ENCODE results near the gene DUS4L.

DUS4L gene

DNA sequence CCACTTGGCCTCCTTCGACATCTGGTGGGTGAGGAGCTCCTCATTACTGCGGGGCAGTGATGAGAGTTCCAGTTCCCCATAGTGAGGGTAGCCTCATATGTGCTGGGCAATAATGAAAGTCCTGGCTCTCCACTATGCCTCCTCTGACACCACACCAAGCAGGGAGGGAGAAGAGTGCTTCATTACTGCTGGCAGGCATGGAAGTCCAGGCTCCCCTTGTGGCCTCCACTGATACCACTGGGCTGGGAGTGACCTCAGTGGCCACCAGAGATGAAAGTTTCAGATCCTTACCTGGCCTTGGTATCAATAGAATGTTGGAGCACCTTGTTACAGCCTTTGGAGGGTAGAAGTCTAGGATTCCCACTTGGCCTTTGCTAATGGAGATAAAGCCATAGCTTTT is 6.5 kb downstream of the DUS4L start:
- Mint-ChIP-seq H3K27ac (no peak overlapping the region), H3K27me3 (ENCODE audit: low read depth) (no peaks in the 10 kb centered on the region), H3K4me3 (no peak overlapping the region), H3K36me3 (ENCODE audit: low read depth) (peaks cover 27% of the 10 kb centered on the region), H3K4me1 (peaks cover 6% of the 10 kb centered on the region), H3K9me3 (no peaks in the 10 kb centered on the region)
- TF ChIP-seq, protein P1, sequence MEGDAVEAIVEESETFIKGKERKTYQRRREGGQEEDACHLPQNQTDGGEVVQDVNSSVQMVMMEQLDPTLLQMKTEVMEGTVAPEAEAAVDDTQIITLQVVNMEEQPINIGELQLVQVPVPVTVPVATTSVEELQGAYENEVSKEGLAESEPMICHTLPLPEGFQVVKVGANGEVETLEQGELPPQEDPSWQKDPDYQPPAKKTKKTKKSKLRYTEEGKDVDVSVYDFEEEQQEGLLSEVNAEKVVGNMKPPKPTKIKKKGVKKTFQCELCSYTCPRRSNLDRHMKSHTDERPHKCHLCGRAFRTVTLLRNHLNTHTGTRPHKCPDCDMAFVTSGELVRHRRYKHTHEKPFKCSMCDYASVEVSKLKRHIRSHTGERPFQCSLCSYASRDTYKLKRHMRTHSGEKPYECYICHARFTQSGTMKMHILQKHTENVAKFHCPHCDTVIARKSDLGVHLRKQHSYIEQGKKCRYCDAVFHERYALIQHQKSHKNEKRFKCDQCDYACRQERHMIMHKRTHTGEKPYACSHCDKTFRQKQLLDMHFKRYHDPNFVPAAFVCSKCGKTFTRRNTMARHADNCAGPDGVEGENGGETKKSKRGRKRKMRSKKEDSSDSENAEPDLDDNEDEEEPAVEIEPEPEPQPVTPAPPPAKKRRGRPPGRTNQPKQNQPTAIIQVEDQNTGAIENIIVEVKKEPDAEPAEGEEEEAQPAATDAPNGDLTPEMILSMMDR (IDR thresholded peaks at IDR 0.05; ENCODE audit: unreplicated experiment in 3 of 3) = no peak

GRCh38 chr7:107573537-107573936 is 9.8 kb downstream of the DUS4L start:
- Mint-ChIP-seq H3K4me3 (no peak overlapping the region), H3K9me3 (no peaks in the 10 kb centered on the region), H3K4me1 (no peaks in the 10 kb centered on the region), H3K36me3 (ENCODE audit: low read depth) (peaks cover 28% of the 10 kb centered on the region), H3K27ac (no peak overlapping the region), H3K27me3 (ENCODE audit: low read depth) (no peaks in the 10 kb centered on the region)
- TF ChIP-seq, protein P1 (IDR thresholded peaks at IDR 0.05; ENCODE audit: unreplicated experiment in 3 of 3) = no peak

DNA sequence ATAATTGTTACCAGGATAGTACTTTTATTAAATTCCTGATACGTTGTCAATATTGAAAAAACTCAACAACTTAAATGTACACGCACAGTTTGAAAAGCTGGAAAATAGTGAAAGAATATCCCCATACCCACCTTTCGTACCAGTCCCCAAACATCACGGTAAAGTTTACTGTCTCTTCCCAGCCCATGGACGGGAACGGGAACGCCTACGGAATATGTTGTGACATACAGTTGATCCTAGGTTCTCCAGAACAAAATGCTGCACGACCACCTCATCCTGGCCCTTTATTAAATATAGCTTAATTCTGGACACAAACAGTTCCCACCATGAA is 15.7 kb downstream of the DUS4L start:
- H3K36me3 Mint-ChIP-seq (ENCODE audit: low read depth) = peaks cover 15% of the 10 kb centered on the region
- H3K4me3 Mint-ChIP-seq = peak overlapping the region; percentile 91 to 96 (median 93)
- no peaks in the 10 kb centered on the region for H3K9me3 Mint-ChIP-seq
- peaks cover 18% of the 10 kb centered on the region for H3K4me1 Mint-ChIP-seq
- TF ChIP-seq, protein P1 (IDR thresholded peaks at IDR 0.05; ENCODE audit: unreplicated experiment in 3 of 3) = no peak
- peak overlapping the region; percentile 74 to 93 (median 86) for H3K27ac Mint-ChIP-seq
- no peaks in the 10 kb centered on the region for H3K27me3 Mint-ChIP-seq (ENCODE audit: low read depth)

DNA sequence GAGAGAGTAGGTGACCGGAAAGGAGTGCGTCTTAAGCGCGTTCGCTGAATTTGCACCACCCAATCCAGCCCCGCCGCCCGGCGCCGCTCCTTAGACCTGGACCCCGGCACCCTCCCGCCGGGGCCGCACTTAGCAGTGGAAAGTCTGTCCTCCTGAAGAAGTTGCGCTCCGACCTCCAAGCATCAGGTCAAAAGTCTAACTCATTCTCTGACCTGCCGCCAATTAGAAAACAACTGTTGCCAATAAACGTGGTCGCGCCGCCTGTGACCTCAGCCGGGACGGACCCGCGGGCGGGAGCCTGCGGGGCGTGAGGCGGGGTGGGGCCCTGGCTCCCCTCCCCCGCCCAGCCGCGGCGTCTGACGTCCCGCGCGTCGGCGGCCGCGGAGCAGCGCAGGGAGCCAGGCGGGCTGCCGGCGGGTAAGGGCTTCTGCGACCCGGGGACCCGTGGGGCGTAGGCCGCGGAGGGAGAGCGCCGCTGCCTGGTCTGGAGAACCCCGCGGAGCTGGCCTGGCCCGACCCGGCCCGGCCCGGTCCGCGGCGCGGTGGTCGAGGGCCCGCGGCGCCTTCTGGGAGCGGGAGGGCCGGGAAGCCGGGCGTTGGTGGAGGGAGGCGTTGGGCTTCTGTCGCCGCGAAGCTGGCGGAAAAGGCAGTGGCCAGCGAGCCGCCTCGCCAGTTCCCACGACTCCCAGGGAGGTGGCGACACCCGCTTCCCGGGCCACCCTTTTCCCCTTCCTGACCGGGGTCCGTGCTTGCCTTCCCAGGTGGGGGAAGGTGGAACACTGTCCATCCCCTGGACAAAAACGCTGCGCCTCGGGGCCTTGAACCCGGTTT is 16.3 kb downstream of the DUS4L start, which contains the start of gene BCAP29:
Gene BCAP29, plus strand, starts transcription at position 362 of the 831 bp plus-strand sequence. CDS start 527 bp downstream, outside the sequence.
- TF ChIP-seq, protein P1 (IDR thresholded peaks at IDR 0.05; ENCODE audit: unreplicated experiment in 3 of 3) = peak in 1 of 3 experiments; percentile 36
- H3K27ac Mint-ChIP-seq = peak within 1 kb of the TSS; percentile 74 to 93 (median 86)
- H3K36me3 Mint-ChIP-seq (ENCODE audit: low read depth) = peaks cover 15% of the 10 kb centered on the region
- H3K9me3 Mint-ChIP-seq = no peaks in the 10 kb centered on the region
- no peaks in the 10 kb centered on the region for H3K27me3 Mint-ChIP-seq (ENCODE audit: low read depth)
- H3K4me3 Mint-ChIP-seq = peak within 1 kb of the TSS; percentile 91 to 96 (median 93)
- peaks cover 18% of the 10 kb centered on the region for H3K4me1 Mint-ChIP-seq

GRCh38 chr7:107580716-107581383 is 17.1 kb downstream of the DUS4L start:
- Mint-ChIP-seq H3K4me1 (peaks cover 18% of the 10 kb centered on the region), H3K36me3 (ENCODE audit: low read depth) (peaks cover 19% of the 10 kb centered on the region), H3K27me3 (ENCODE audit: low read depth) (no peaks in the 10 kb centered on the region), H3K27ac (peak overlapping the region; percentile 34 to 40 (median 37)), H3K9me3 (no peaks in the 10 kb centered on the region), H3K4me3 (peak overlapping the region; percentile 78 to 89 (median 85))
- TF ChIP-seq, protein P1 (IDR thresholded peaks at IDR 0.05; ENCODE audit: unreplicated experiment in 3 of 3) = no peak
